Measurements from ENCODE around the gene DISC1. TPM values are rescaled to one million over a fixed set of nuclear protein-coding genes. Genes with fewer than 3 reads are reported as not detected.

Gene DISC1
- total RNA-seq, 2 donors from 2014 or later, result 6.7 to 9.3 TPM

GRCh38 chr1:231702804-231703203 is 76.2 kb downstream of the DISC1 start:
- H3K36me3 ChIP-seq, result no peaks in the 10 kb centered on the region
- intact Hi-C loops (cut with DNase I), result no loop called here
- no peaks in the 10 kb centered on the region for H3K27me3 ChIP-seq (replicated peaks; ENCODE audit: insufficient read depth)
- DNase-seq (ENCODE audit: low spot score), result no peak
- H3K9me3 ChIP-seq, result no peaks in the 10 kb centered on the region
- TF ChIP-seq POLR2AphosphoS5 (IDR thresholded peaks at IDR 0.05) (no peak), POLR2A (IDR thresholded peaks at IDR 0.05) (no peak)
- TF ChIP-seq, protein P1, sequence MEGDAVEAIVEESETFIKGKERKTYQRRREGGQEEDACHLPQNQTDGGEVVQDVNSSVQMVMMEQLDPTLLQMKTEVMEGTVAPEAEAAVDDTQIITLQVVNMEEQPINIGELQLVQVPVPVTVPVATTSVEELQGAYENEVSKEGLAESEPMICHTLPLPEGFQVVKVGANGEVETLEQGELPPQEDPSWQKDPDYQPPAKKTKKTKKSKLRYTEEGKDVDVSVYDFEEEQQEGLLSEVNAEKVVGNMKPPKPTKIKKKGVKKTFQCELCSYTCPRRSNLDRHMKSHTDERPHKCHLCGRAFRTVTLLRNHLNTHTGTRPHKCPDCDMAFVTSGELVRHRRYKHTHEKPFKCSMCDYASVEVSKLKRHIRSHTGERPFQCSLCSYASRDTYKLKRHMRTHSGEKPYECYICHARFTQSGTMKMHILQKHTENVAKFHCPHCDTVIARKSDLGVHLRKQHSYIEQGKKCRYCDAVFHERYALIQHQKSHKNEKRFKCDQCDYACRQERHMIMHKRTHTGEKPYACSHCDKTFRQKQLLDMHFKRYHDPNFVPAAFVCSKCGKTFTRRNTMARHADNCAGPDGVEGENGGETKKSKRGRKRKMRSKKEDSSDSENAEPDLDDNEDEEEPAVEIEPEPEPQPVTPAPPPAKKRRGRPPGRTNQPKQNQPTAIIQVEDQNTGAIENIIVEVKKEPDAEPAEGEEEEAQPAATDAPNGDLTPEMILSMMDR (IDR thresholded peaks at IDR 0.05), result no peak
- WGBS, result 88% methylated on average over 1 of the region's 1 CpG
- H3K4me3 ChIP-seq, result no peak overlapping the region
- no peak overlapping the region for H3K27ac ChIP-seq
- peaks cover 6% of the 10 kb centered on the region for H3K4me1 ChIP-seq (replicated peaks)

GRCh38 chr1:231705806-231706760 is 79.5 kb downstream of the DISC1 start:
- no peak for TF ChIP-seq POLR2AphosphoS5 (IDR thresholded peaks at IDR 0.05)
- no peak for TF ChIP-seq POLR2A (IDR thresholded peaks at IDR 0.05)
- TF ChIP-seq, protein P1 (IDR thresholded peaks at IDR 0.05), result no peak
- no peak for DNase-seq (ENCODE audit: low spot score)
- Histone ChIP-seq H3K9me3 (no peaks in the 10 kb centered on the region), H3K36me3 (no peaks in the 10 kb centered on the region), H3K27me3 (replicated peaks; ENCODE audit: insufficient read depth) (no peaks in the 10 kb centered on the region), H3K4me3 (no peak overlapping the region), H3K4me1 (replicated peaks) (no peaks in the 10 kb centered on the region), H3K27ac (no peak overlapping the region)
- WGBS, result 43% methylated on average over 6 of the region's 6 CpGs
- intact Hi-C loops (cut with DNase I), result no loop called here

DNA sequence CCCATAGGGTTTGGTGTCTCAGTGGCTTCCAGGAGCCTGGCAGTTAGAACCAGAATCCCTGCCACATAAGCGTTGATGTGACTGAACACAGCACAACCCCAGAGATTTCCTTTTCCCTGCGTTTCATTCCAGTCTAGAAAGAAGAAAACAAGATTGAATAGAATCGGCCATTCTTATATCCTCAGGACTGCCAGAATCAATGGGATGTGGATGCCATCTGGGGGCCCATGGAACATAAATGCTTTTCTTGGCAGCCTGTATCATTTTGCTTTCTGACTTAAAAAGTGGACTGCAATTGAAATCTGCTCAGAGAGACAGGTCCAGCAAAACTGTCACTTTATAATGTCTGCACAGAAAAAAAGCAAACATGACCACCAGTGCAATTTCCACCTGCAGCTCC is 80.3 kb downstream of the DISC1 start:
- no peak for DNase-seq (ENCODE audit: low spot score)
- Histone ChIP-seq H3K36me3 (no peaks in the 10 kb centered on the region), H3K27me3 (replicated peaks; ENCODE audit: insufficient read depth) (no peaks in the 10 kb centered on the region), H3K27ac (no peak overlapping the region), H3K4me3 (no peak overlapping the region), H3K9me3 (no peaks in the 10 kb centered on the region), H3K4me1 (replicated peaks) (no peaks in the 10 kb centered on the region)
- intact Hi-C loops (cut with DNase I), result no loop called here
- WGBS, result 82% methylated on average over 3 of the region's 3 CpGs
- TF ChIP-seq, protein P1 (IDR thresholded peaks at IDR 0.05), result no peak
- TF ChIP-seq POLR2AphosphoS5 (IDR thresholded peaks at IDR 0.05), result no peak

- H3K9me3 ChIP-seq, result no peaks in the 10 kb centered on the region
- DNase-seq (ENCODE audit: low spot score), result no peak
- no peaks in the 10 kb centered on the region for H3K36me3 ChIP-seq
- no peak overlapping the region for H3K27ac ChIP-seq
- H3K4me1 ChIP-seq (replicated peaks), result no peaks in the 10 kb centered on the region
- H3K27me3 ChIP-seq (replicated peaks; ENCODE audit: insufficient read depth), result no peaks in the 10 kb centered on the region
- TF ChIP-seq, protein P1 (IDR thresholded peaks at IDR 0.05), result no peak
- TF ChIP-seq POLR2A (IDR thresholded peaks at IDR 0.05), result no peak
- no peak for TF ChIP-seq POLR2AphosphoS5 (IDR thresholded peaks at IDR 0.05)
- H3K4me3 ChIP-seq, result no peak overlapping the region
- intact Hi-C loops (cut with DNase I), result no loop called here
Measured at GRCh38 chr1:231707407-231707806, 80.8 kb downstream of the DISC1 start.

DNA sequence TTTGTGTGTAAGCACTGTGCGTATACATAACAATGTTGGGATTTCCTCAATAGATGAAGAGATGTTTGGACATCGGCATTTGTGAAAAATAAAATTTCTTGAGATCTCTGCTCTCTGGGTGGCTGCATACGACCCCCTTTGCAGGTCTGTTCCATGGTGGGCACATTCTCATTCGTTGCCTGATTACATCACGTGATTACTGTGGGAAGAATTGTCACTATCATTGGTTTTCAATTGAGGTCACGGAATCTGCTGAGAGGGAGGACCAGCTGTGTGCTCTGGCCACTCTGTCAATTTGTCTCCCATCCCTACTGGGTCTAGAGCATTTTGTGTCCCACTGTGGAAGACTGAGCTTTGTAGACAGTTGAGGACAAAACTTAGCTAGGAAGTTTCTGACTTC is 81.8 kb downstream of the DISC1 start:
- 91% methylated on average over 6 of the region's 6 CpGs for WGBS
- intact Hi-C loops (cut with DNase I), result no loop called here

More for the DNA sequence above, 81.8 kb downstream of the DISC1 start:
- TF ChIP-seq POLR2A (IDR thresholded peaks at IDR 0.05), result no peak
- TF ChIP-seq POLR2AphosphoS5 (IDR thresholded peaks at IDR 0.05), result no peak
- TF ChIP-seq, protein P1 (IDR thresholded peaks at IDR 0.05), result no peak
- Histone ChIP-seq H3K4me3 (no peak overlapping the region), H3K36me3 (no peaks in the 10 kb centered on the region), H3K27me3 (replicated peaks; ENCODE audit: insufficient read depth) (no peaks in the 10 kb centered on the region), H3K27ac (no peak overlapping the region), H3K9me3 (no peaks in the 10 kb centered on the region), H3K4me1 (replicated peaks) (no peaks in the 10 kb centered on the region)
- DNase-seq (ENCODE audit: low spot score), result no peak
